ENCODE data around the gene TRNAU1AP.

- TF ChIP-seq TARDBP (IDR thresholded peaks at IDR 0.05) (no peak), FOXM1 (IDR thresholded peaks at IDR 0.05; ENCODE audit: borderline replicate concordance) (no peak), ELF4 (IDR thresholded peaks at IDR 0.05) (no peak), PKNOX1 (IDR thresholded peaks at IDR 0.05) (no peak), SP1 (IDR thresholded peaks at IDR 0.05) (no peak), HDGF (IDR thresholded peaks at IDR 0.05; ENCODE audit: borderline replicate concordance) (no peak), FOXA1 (IDR thresholded peaks at IDR 0.05) (no peak)
These were observed 42.7 kb downstream of the TRNAU1AP start for GRCh38 chr1:28595412-28596191.
